Measurements from ENCODE around the gene ALOX5.

The ALOX5 gene

DNA sequence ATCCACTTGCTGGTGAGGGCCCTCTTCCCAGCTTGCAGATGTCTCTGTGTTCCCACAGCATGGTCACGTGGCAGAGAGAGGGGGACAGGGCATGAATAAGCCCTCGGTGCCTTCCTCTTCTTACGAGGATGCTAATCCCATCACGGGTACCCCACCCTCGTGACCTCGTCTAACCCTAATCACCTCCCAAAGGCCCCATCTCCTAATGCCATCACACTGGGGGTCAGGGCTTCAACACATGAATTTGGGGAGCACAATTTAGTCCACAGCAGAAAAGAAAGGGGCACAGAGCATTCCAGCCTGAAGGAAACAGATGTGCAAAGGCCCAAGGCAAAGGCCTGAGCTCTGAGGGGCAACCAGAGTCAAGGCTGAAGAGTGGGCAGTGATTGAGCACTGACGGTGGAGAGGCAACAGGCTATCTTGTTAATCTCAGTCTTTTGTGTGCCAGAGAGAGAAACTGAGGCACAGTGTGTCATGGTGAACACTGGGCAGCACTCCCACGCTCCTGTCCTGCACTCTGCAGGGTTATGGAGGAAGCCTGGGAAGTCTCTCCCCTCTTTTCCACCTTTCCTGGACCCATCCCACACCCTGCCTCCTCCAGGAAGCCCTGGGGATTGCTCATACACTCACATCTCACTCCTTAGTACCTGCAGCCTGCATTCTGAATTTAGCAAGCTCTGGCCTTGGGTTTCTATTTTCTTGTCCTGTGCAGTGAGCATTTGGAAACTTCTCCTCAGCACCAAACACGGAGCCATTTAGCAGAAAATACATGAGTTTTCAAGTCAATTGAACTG, 49.0 kb downstream of the ALOX5 start:
- Histone ChIP-seq H3K4me3 (ENCODE audit: control insufficient read depth in 1 of 7, extremely low read depth in 1 of 7, insufficient read depth in 4 of 7, low read depth in 2 of 7, low read length in 6 of 7) (no peak overlapping the region), H3K36me3 (ENCODE audit: control insufficient read depth in 4 of 4, insufficient read depth in 4 of 4, low read length in 3 of 4) (no peaks in the 10 kb centered on the region), H3K4me1 (ENCODE audit: control extremely low read depth in 1 of 4, control insufficient read depth in 4 of 4, insufficient read depth in 4 of 4, low read length in 3 of 4) (peaks cover 9 to 86% (median 77%) of the 10 kb centered on the region in 4 experiments), H3K27me3 (replicated peaks in 2 of 5; ENCODE audit: control insufficient read depth in 4 of 5, insufficient read depth in 5 of 5, low read length in 4 of 5) (no peaks in the 10 kb centered on the region), H3K27ac (ENCODE audit: insufficient read depth in 1 of 2, low read depth in 1 of 2, low read length in 2 of 2, poor library complexity in 1 of 2, severe bottlenecking in 2 of 2) (no peak overlapping the region), H3K9me3 (ENCODE audit: control extremely low read depth in 1 of 5, control insufficient read depth in 4 of 5, insufficient read depth in 2 of 5, low read depth in 1 of 5, low read length in 4 of 5) (no peaks in the 10 kb centered on the region)
- WGBS (ENCODE audit: insufficient coverage): 95% methylated on average over 3 of the region's 9 CpGs
- POLR2A ChIA-PET: interaction anchor here (1.1 kb wide), 1 partner anchor 17 kb away, joined by 3 read pairs; no protein-coding TSS in a partner anchor
- no peak for DNase-seq
- CTCF ChIA-PET: interaction anchor here (1.2 to 1.6 kb wide), 3 partner anchors 12 to 19 kb away, joined by 3 to 6 read pairs (median 3); no protein-coding TSS in a partner anchor

DNA sequence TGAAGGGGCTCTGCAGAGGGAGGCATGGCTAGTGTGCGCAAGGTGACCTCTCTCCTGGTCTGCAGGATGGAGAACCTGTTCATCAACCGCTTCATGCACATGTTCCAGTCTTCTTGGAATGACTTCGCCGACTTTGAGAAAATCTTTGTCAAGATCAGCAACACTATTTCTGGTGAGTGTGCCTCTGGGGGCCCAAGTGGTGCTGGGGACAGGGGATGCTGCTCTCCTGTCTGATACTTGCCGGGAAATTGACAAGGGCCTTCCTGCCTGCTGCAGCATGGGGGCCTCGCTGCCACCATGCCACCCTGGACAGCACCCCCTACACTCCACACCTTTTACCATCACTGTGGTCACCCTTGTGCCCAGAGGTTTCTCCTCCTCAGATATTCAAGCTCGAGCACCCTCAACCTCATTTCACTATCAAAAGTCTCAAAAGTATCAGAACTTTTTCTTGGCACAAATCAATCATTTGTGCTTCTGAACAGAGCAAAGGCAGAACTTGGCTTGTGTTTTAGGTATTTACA, 50.0 kb downstream of the ALOX5 start:
- POLR2A ChIA-PET: no interaction called here

DNA sequence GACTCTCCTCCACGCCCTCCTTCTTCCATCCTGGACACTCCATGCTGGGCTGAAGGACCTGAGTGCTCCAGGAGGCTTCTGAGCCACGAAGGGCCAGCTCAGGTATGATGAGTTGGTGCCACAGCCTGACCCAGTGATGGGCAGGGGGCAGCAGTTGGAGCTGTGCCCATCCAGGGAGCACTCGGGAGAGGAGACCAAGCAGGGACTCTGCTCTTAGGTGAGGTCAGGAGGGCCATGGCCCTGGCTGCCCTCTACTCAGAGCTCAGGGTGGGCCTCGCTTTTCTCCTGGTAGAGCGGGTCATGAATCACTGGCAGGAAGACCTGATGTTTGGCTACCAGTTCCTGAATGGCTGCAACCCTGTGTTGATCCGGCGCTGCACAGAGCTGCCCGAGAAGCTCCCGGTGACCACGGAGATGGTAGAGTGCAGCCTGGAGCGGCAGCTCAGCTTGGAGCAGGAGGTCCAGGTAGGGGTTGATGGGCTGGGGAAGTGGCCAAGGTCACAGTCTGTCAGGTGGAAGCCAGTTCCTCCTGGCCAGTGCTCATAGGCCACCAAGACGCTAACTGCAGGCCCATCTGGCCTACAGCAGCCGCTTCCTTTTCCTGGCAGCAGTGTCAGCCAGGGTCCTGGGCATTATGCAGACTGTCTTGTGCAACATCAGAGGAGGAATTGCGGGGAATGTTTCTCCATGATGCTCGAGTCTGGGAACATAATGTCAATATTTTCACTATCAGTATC, 50.8 kb downstream of the ALOX5 start:
- POLR2A ChIA-PET: no interaction called here
- CTCF ChIA-PET: interaction anchor here (1.3 to 1.6 kb wide), 4 partner anchors 19 to 123 kb away, joined by 3 to 6 read pairs (median 4); no protein-coding TSS in a partner anchor
- DNase-seq: peak in 2 of 3 donors; percentile 71 to 87

More for the DNA sequence above, 50.0 kb downstream of the ALOX5 start:
- no peaks in the 10 kb centered on the region for H3K27me3 ChIP-seq (replicated peaks in 2 of 5; ENCODE audit: control insufficient read depth in 4 of 5, insufficient read depth in 5 of 5, low read length in 4 of 5)
- H3K9me3 ChIP-seq (ENCODE audit: control extremely low read depth in 1 of 5, control insufficient read depth in 4 of 5, insufficient read depth in 2 of 5, low read depth in 1 of 5, low read length in 4 of 5): no peaks in the 10 kb centered on the region
- peaks cover 9 to 76% (median 69%) of the 10 kb centered on the region in 4 experiments for H3K4me1 ChIP-seq (ENCODE audit: control extremely low read depth in 1 of 4, control insufficient read depth in 4 of 4, insufficient read depth in 4 of 4, low read length in 3 of 4)
- no peak overlapping the region for H3K4me3 ChIP-seq (ENCODE audit: control insufficient read depth in 1 of 7, extremely low read depth in 1 of 7, insufficient read depth in 4 of 7, low read depth in 2 of 7, low read length in 6 of 7)
- H3K36me3 ChIP-seq (ENCODE audit: control insufficient read depth in 4 of 4, insufficient read depth in 4 of 4, low read length in 3 of 4): no peaks in the 10 kb centered on the region
- no peak overlapping the region for H3K27ac ChIP-seq (ENCODE audit: insufficient read depth in 1 of 2, low read depth in 1 of 2, low read length in 2 of 2, poor library complexity in 1 of 2, severe bottlenecking in 2 of 2)
- CTCF ChIA-PET: interaction anchor here (1.3 to 1.6 kb wide), 4 partner anchors 18 to 122 kb away, joined by 3 to 6 read pairs (median 4); no protein-coding TSS in a partner anchor
- DNase-seq: no peak
- WGBS (ENCODE audit: insufficient coverage): 96% methylated on average over 7 of the region's 7 CpGs

DNA sequence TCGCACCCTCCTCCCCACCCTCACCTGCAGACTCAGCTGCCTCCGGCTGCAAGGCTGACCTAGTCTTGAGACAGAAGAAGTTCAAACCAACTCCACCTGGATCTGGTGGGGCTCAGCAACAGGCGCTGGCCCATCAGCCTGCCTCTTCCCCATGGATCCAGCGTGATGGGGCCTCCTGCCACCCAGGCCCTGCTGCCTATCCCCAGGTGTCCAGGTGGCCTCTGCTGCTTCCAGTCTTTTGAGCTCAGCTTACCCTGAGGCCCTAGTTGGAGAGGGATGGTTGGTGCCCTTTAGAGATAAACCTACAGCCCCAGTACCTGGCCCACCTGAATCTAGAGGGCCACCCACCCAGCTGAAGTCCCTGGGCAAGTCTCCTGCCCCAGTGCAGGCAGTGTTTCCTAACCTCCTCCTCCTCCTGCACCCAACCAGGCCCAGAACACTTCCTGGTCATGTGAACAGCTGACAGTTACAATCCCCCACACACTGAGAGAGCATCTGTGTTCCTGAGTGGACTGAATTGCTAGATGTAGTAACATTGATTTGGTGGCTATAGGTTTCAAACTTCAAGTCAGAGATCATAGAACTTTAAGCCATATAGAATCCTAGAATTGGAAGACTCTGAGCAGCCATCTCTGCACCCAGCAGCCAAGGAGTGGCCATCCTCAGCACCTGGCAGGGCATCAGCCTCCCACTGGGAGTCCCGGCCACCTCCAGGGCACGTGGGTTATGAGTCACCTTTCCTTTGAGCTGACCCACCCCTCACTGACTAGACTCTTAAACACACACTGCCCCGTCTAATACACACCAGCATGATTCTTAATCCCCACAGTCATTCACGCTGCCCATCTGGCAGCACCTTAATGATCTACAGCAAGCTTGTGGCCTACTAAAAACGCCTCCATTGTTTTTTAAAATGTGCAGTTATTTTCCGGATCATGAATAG, 51.9 kb downstream of the ALOX5 start:
- no peaks in the 10 kb centered on the region for H3K27me3 ChIP-seq (replicated peaks in 2 of 5; ENCODE audit: control insufficient read depth in 4 of 5, insufficient read depth in 5 of 5, low read length in 4 of 5)
- H3K4me3 ChIP-seq (ENCODE audit: control insufficient read depth in 1 of 7, extremely low read depth in 1 of 7, insufficient read depth in 4 of 7, low read depth in 2 of 7, low read length in 6 of 7): no peak overlapping the region
- H3K36me3 ChIP-seq (ENCODE audit: control insufficient read depth in 4 of 4, insufficient read depth in 4 of 4, low read length in 3 of 4): no peaks in the 10 kb centered on the region
- peak in 2 of 3 donors; percentile 19 to 48 for DNase-seq
- ChIA-PET CTCF (interaction anchor here (1.0 to 1.5 kb wide), 3 partner anchors 20 to 42 kb away, joined by 3 to 4 read pairs (median 3); no protein-coding TSS in a partner anchor), POLR2A (interaction anchor here (1.1 kb wide), 1 partner anchor 22 kb away, joined by 3 read pairs; no protein-coding TSS in a partner anchor)
- WGBS (ENCODE audit: insufficient coverage): 79% methylated on average over 9 of the region's 10 CpGs
- no peak overlapping the region for H3K27ac ChIP-seq (ENCODE audit: insufficient read depth in 1 of 2, low read depth in 1 of 2, low read length in 2 of 2, poor library complexity in 1 of 2, severe bottlenecking in 2 of 2)
- H3K4me1 ChIP-seq (ENCODE audit: control extremely low read depth in 1 of 4, control insufficient read depth in 4 of 4, insufficient read depth in 4 of 4, low read length in 3 of 4): peaks cover 3 to 63% (median 55%) of the 10 kb centered on the region in 4 experiments
- no peaks in the 10 kb centered on the region for H3K9me3 ChIP-seq (ENCODE audit: control extremely low read depth in 1 of 5, control insufficient read depth in 4 of 5, insufficient read depth in 2 of 5, low read depth in 1 of 5, low read length in 4 of 5)

More for the DNA sequence above, 50.8 kb downstream of the ALOX5 start:
- Histone ChIP-seq H3K27ac (ENCODE audit: insufficient read depth in 1 of 2, low read depth in 1 of 2, low read length in 2 of 2, poor library complexity in 1 of 2, severe bottlenecking in 2 of 2) (no peak overlapping the region), H3K36me3 (ENCODE audit: control insufficient read depth in 4 of 4, insufficient read depth in 4 of 4, low read length in 3 of 4) (no peaks in the 10 kb centered on the region), H3K4me3 (ENCODE audit: control insufficient read depth in 1 of 7, extremely low read depth in 1 of 7, insufficient read depth in 4 of 7, low read depth in 2 of 7, low read length in 6 of 7) (peak overlapping the region in 2 of 7 experiments; percentile 1 to 3), H3K4me1 (ENCODE audit: control extremely low read depth in 1 of 4, control insufficient read depth in 4 of 4, insufficient read depth in 4 of 4, low read length in 3 of 4) (peaks cover 8 to 72% (median 64%) of the 10 kb centered on the region in 4 experiments), H3K27me3 (replicated peaks in 2 of 5; ENCODE audit: control insufficient read depth in 4 of 5, insufficient read depth in 5 of 5, low read length in 4 of 5) (no peaks in the 10 kb centered on the region), H3K9me3 (ENCODE audit: control extremely low read depth in 1 of 5, control insufficient read depth in 4 of 5, insufficient read depth in 2 of 5, low read depth in 1 of 5, low read length in 4 of 5) (no peaks in the 10 kb centered on the region)
- WGBS (ENCODE audit: insufficient coverage): 31% methylated on average over 13 of the region's 15 CpGs

DNA sequence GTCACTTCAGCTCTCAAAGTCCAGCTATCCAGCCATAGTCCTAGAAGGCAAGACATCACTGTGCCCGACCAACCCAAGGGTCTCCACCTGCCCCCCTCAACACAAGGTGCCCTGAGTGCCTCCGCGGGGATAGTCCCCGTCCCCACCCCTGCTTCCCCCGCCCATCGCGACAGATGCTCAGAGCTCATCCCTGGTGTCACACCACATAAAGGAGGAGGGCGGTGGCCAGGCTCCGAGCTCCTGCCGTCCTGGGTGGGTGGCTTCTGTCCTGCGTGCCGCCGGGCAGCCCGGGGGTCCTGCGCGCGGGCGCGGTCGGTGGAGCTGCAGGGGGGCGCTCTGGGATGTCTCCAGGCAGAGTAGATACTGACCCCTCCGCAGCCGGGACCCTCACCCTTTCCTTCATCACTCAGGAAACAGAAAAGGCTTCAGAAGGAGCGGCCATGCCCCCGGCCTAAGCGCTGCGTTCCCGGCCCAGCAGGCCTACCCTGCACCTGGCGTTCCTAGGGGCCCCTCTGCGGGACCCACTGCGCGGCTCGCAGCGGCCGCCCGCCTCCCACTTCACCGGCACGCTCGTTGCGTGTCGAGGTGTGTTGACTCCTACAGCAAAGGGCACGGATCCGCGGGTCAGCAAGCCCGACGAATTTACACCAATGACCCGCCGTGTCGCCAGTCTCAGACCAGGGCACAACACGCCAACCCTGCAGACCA, 53.4 kb downstream of the ALOX5 start:
- CTCF ChIA-PET: interaction anchor here (1.0 to 1.3 kb wide), 2 partner anchors 19 to 44 kb away, joined by 3 read pairs; no protein-coding TSS in a partner anchor
- POLR2A ChIA-PET: no interaction called here
- no peaks in the 10 kb centered on the region for H3K9me3 ChIP-seq (ENCODE audit: control extremely low read depth in 1 of 5, control insufficient read depth in 4 of 5, insufficient read depth in 2 of 5, low read depth in 1 of 5, low read length in 4 of 5)
- no peaks in the 10 kb centered on the region for H3K27me3 ChIP-seq (replicated peaks in 2 of 5; ENCODE audit: control insufficient read depth in 4 of 5, insufficient read depth in 5 of 5, low read length in 4 of 5)
- peaks cover 3 to 48% (median 39%) of the 10 kb centered on the region in 4 experiments for H3K4me1 ChIP-seq (ENCODE audit: control extremely low read depth in 1 of 4, control insufficient read depth in 4 of 4, insufficient read depth in 4 of 4, low read length in 3 of 4)
- no peak for DNase-seq
- WGBS (ENCODE audit: insufficient coverage): 90% methylated on average over 50 of the region's 50 CpGs
- H3K27ac ChIP-seq (ENCODE audit: insufficient read depth in 1 of 2, low read depth in 1 of 2, low read length in 2 of 2, poor library complexity in 1 of 2, severe bottlenecking in 2 of 2): no peak overlapping the region
- H3K4me3 ChIP-seq (ENCODE audit: control insufficient read depth in 1 of 7, extremely low read depth in 1 of 7, insufficient read depth in 4 of 7, low read depth in 2 of 7, low read length in 6 of 7): no peak overlapping the region
- H3K36me3 ChIP-seq (ENCODE audit: control insufficient read depth in 4 of 4, insufficient read depth in 4 of 4, low read length in 3 of 4): no peaks in the 10 kb centered on the region

DNA sequence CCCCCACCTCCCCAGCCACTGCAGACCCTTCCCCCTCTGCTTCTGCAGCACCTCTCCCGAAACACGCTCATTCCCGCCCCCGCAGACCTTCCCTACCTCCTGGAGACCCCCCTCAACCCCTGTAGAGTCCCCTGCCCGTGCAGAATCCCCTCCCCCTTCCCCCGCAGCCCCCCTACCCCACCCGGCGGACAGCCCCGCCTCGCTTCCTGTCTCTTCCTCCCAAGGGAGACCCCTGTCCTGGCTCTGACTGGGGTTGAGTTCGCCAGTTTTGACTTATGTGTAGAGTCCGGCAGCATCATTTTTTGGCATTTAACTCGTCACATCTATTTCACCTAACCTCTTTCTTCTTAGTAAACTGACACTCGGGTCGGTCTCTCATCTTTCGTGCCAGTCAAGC, 54.0 kb downstream of the ALOX5 start:
- H3K27me3 ChIP-seq (replicated peaks in 2 of 5; ENCODE audit: control insufficient read depth in 4 of 5, insufficient read depth in 5 of 5, low read length in 4 of 5): no peaks in the 10 kb centered on the region
- H3K9me3 ChIP-seq (ENCODE audit: control extremely low read depth in 1 of 5, control insufficient read depth in 4 of 5, insufficient read depth in 2 of 5, low read depth in 1 of 5, low read length in 4 of 5): no peaks in the 10 kb centered on the region
- H3K27ac ChIP-seq (ENCODE audit: insufficient read depth in 1 of 2, low read depth in 1 of 2, low read length in 2 of 2, poor library complexity in 1 of 2, severe bottlenecking in 2 of 2): no peak overlapping the region
- CTCF ChIA-PET: interaction anchor here (0.8 to 1.1 kb wide), 2 partner anchors 13 to 176 kb away, joined by 3 to 4 read pairs; no protein-coding TSS in a partner anchor
- 95% methylated on average over 8 of the region's 16 CpGs for WGBS (ENCODE audit: insufficient coverage)
- POLR2A ChIA-PET: no interaction called here
- DNase-seq: no peak
- no peak overlapping the region for H3K4me3 ChIP-seq (ENCODE audit: control insufficient read depth in 1 of 7, extremely low read depth in 1 of 7, insufficient read depth in 4 of 7, low read depth in 2 of 7, low read length in 6 of 7)
- no peaks in the 10 kb centered on the region for H3K36me3 ChIP-seq (ENCODE audit: control insufficient read depth in 4 of 4, insufficient read depth in 4 of 4, low read length in 3 of 4)
- peaks cover 2 to 43% (median 34%) of the 10 kb centered on the region in 4 experiments for H3K4me1 ChIP-seq (ENCODE audit: control extremely low read depth in 1 of 4, control insufficient read depth in 4 of 4, insufficient read depth in 4 of 4, low read length in 3 of 4)

Measured in common myeloid progenitor, CD34-positive (primary cell).